Breast epithelium (tissue), 4 donors: ENCODE measurements around the gene THRA. TPM values are rescaled to one million over a fixed set of nuclear protein-coding genes. Genes with fewer than 3 reads are reported as not detected.

Source experiments
- DNase-seq, 2 donors: peaks; one replicate each; pipeline ENCODE4 v3.0.0-alpha.2; 2019; ENCODE audit warnings: low spot score in 2 of 2
- H3K27ac ChIP-seq, 2 donors: fragments of 200-600 bp; sonication (generic) in 1 of 2; one replicate each; pipeline ENCODE4 v1.5.1; 2016 to 2019; ENCODE audit warnings: mild to moderate bottlenecking in 1 of 2
- H3K27me3 ChIP-seq, 2 donors: fragments of 200-600 bp; sonication (generic) in 1 of 2; one replicate each; pipeline versions ENCODE4 v1.5.1 to v1.6.0; 2017 to 2019; ENCODE audit warnings: control low read depth in 1 of 2, mild to moderate bottlenecking in 1 of 2
- H3K36me3 ChIP-seq: fragments of 200-600 bp; one replicate; pipeline ENCODE4 v1.5.1; 2019
- H3K4me1 ChIP-seq, 2 donors: fragments of 200-600 bp; sonication (generic); one replicate each; pipeline ENCODE4 v1.5.1; 2016 to 2019; ENCODE audit warnings: control low read depth in 1 of 2
- H3K4me3 ChIP-seq, 3 donors: fragments of 200-600 bp; sonication (generic); 1 replicate in 2 of 3; 2 replicates in 1 of 3; pipeline ENCODE4 v1.5.1; 2016 to 2019; ENCODE audit warnings: mild to moderate bottlenecking in 3 of 3, moderate library complexity in 2 of 3
- H3K9me3 ChIP-seq, 2 donors: fragments of 200-600 bp; sonication (generic) in 1 of 2; one replicate each; pipeline ENCODE4 v1.5.1; 2016 to 2019; ENCODE audit warnings: control low read depth in 1 of 2
- CTCF ChIP-seq, 3 donors: fragments of 450-650 bp; IDR thresholded peaks; one replicate each; pipeline ENCODE4 v1.5.1; 2016 to 2017; ENCODE audit warnings: antibody characterized with exemption in 3 of 3, mild to moderate bottlenecking in 3 of 3, moderate library complexity in 3 of 3
- POLR2A ChIP-seq: fragments of 450-650 bp; IDR thresholded peaks from one replicate; pipeline ENCODE4 v1.6.1; 2016; ENCODE audit warnings: antibody characterized with exemption, mild to moderate bottlenecking, moderate library complexity
- POLR2AphosphoS5 ChIP-seq, 3 donors: sonication (generic); formaldehyde crosslinking; IDR thresholded peaks; one replicate each; pipeline ENCODE4 v1.6.1; 2017; ENCODE audit warnings: antibody characterized with exemption in 3 of 3
- intact Hi-C: fragments of 100-400 bp; cut with DNase I; formaldehyde crosslinking; loops from one replicate; pipeline ENCODE4 v1.15.1; 2023; ENCODE audit warnings: low total_unique reads
- total RNA-seq, 3 donors: library from RNA; depleted of rRNA; stranded (reverse); fragments of >200 nt; gene quantifications; one replicate each; pipeline ENCODE4 v1.1.0, GENCODE V29; 2016

THRA gene
- total RNA-seq, 3 donors from 2014 or later, result 41.6 to 61.0 (median 48.1) TPM

- DNase-seq, result no peak
- Histone ChIP-seq H3K27me3 (no peaks in the 10 kb centered on the region), H3K27ac (peak overlapping the region; percentile 64 to 73), H3K4me3 (no peak overlapping the region), H3K4me1 (peaks cover 5 to 10% of the 10 kb centered on the region in 2 donors), H3K9me3 (no peaks in the 10 kb centered on the region), H3K36me3 (no peaks in the 10 kb centered on the region)
- no peak for TF ChIP-seq POLR2A
- TF ChIP-seq CTCF (IDR thresholded peaks at IDR 0.05), result no peak
- no peak for TF ChIP-seq POLR2AphosphoS5 (IDR thresholded peaks at IDR 0.05)
- intact Hi-C loops, result loop anchor here (10.0 kb wide), 1 partner anchor 117 kb away; the partner anchor contains the start of gene RAPGEFL1
Observed at GRCh38 chr17:40058186-40058784, 4.5 kb upstream of the THRA start.

- intact Hi-C loops, result loop anchor here (10.0 kb wide), 1 partner anchor 116 kb away; the partner anchor contains the start of gene RAPGEFL1
- peaks cover 0 to 5% of the 10 kb centered on the region in 2 donors for H3K4me1 ChIP-seq
Observed at GRCh38 chr17:40058865-40059264, 3.9 kb upstream of the THRA start.

GRCh38 chr17:40059729-40060475 is 2.9 kb upstream of the THRA start:
- H3K27me3 ChIP-seq, result no peaks in the 10 kb centered on the region
- TF ChIP-seq CTCF (IDR thresholded peaks at IDR 0.05), result no peak
- no peak overlapping the region for H3K4me3 ChIP-seq
- H3K9me3 ChIP-seq, result no peaks in the 10 kb centered on the region
- H3K36me3 ChIP-seq, result no peaks in the 10 kb centered on the region
- intact Hi-C loops, result loop anchor here (10.0 kb wide), 2 partner anchors 55 to 115 kb away; partner anchors contain the start of gene RAPGEFL1
- H3K27ac ChIP-seq, result peak overlapping the region in 1 of 2 donors; percentile 43
- DNase-seq, result no peak
- peaks cover 1 to 9% of the 10 kb centered on the region in 2 donors for H3K4me1 ChIP-seq

More at GRCh38 chr17:40058865-40059264, 3.9 kb upstream of the THRA start:
- Histone ChIP-seq H3K27ac (peak overlapping the region; percentile 64 to 73), H3K4me3 (no peak overlapping the region), H3K9me3 (no peaks in the 10 kb centered on the region), H3K27me3 (no peaks in the 10 kb centered on the region), H3K36me3 (no peaks in the 10 kb centered on the region)
- TF ChIP-seq CTCF (IDR thresholded peaks at IDR 0.05) (no peak), POLR2AphosphoS5 (IDR thresholded peaks at IDR 0.05) (no peak), POLR2A (no peak)
- no peak for DNase-seq

- intact Hi-C loops, result loop anchor here (10.0 kb wide), 1 partner anchor 54 kb away; no protein-coding TSS in a partner anchor
- Histone ChIP-seq H3K9me3 (no peaks in the 10 kb centered on the region), H3K27me3 (no peaks in the 10 kb centered on the region), H3K27ac (no peak overlapping the region), H3K4me1 (peaks cover 8 to 17% of the 10 kb centered on the region in 2 donors), H3K36me3 (no peaks in the 10 kb centered on the region), H3K4me3 (no peak overlapping the region)
- TF ChIP-seq POLR2A (no peak), CTCF (IDR thresholded peaks at IDR 0.05) (no peak), POLR2AphosphoS5 (IDR thresholded peaks at IDR 0.05) (no peak)
- no peak for DNase-seq
Observed at GRCh38 chr17:40060887-40061608, 1.7 kb upstream of the THRA start.
